HG03342 (cell line): ENCODE results near the gene NAGA.
"Not testable (repeated sequence)": the region's sequence is repeated elsewhere in the genome, so short reads cannot be mapped to it uniquely, and the experiment has no call there.

ENCODE experiments used
- ATAC-seq: cut with Tn5 transposase; IDR thresholded peaks from one replicate; pipeline ENCODE4 v1.9.1; 2021; ENCODE audit warnings: mild to moderate bottlenecking, moderate library complexity; ENCODE audit not compliant: unreplicated experiment

Gene NAGA

GRCh38 chr22:42070517-42071422 lies at the start of gene NAGA:
Gene NAGA (minus strand): TSS chr22:42070812. CDS start chr22:42070297, 515 bp downstream.
- ATAC-seq: peak; percentile 82

DNA sequence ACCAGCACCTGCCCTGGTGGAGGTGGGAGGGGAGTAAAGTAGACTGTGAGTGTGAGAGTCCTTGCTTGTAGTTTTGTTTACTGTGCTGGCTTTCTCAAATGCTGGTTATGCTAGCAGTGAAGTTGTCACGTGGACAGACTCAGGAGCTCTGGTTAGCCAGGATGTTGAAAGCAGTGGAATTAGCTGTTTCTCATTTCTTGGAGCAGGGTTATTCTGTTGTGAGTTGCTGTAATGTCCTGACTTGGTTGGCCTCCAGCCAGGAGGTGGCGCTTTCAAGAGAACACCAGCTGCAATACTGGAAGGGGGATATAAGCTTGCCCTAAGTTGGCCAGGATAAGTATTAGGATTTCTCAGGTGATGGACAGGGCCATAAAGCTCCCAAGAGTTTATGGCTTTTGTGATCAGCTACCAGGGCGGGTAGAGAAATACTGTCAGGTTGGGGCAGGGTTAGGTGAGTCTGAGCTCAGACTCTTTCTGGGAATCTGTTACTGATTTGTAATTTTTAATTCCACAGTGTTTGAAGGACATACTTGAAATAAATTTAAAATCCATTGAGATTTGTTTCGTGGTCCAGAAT lies 46.3 kb upstream of the NAGA start:
- no peak for ATAC-seq

- ATAC-seq: not testable (repeated sequence)
These were observed 44.8 kb upstream of the NAGA start for GRCh38 chr22:42115420-42115830.

DNA sequence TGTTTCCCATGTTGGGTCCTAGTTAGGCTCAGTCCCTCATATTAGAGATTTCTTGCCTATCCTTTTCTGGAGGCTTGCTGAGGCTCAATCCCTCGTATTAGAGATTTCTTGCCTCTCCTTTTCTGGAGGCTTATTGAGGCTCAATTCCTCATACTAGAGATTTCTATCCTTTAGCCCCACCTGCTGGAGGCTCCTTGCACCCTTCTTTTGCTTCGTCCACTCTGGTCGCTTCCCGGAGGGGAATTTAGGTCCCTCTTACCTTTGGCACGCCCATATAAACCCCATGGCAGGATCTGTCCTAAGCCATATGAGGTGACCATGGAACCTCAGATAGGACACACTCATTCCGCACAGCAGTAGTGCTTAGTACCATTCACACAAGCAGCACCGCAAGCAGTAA lies 44.1 kb upstream of the NAGA start:
- no peak for ATAC-seq

DNA sequence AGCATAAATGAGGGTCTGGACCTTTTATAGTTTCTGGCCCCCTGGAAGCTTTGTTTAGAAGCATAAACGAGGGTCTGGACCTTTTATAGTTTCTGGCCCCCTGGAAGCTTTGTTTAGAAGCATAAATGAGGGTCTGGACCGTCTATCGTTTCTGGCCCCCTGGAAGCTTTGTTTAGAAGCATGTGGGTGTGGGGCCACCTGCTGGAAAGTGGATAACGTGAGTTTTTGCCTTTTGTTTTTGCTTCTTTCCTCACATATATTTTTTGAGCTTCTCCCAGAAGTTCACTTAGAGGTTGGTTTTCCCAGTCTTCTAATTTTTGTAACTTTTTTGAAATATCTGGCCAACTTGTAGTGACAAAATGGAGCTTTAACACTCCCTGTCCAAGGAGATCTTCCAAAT lies 42.2 kb upstream of the NAGA start:
- not testable (repeated sequence) for ATAC-seq

DNA sequence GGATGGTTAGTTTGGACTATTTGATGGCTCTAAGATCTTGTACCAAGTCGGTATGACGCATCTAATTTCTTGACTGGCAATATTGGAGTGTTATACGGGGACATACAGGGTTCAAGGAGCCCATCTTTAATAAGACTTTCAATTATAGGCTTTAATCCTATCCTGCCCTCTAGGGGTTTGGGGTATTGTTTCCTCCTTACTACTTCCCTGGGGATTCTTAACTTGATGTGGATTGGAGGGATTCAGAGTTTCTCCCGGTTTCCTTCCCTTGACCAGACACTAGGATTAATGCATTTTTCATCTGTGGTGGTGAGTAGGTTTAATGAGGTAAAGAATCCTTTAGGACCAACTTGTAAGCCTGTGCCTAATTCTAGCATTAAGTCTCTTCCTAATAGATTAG lies 41.2 kb upstream of the NAGA start:
- no peak for ATAC-seq

GRCh38 chr22:42108848-42109247 lies 38.2 kb upstream of the NAGA start:
- no peak for ATAC-seq

GRCh38 chr22:42104332-42104860 lies 33.8 kb upstream of the NAGA start:
- ATAC-seq: not testable (repeated sequence)

DNA sequence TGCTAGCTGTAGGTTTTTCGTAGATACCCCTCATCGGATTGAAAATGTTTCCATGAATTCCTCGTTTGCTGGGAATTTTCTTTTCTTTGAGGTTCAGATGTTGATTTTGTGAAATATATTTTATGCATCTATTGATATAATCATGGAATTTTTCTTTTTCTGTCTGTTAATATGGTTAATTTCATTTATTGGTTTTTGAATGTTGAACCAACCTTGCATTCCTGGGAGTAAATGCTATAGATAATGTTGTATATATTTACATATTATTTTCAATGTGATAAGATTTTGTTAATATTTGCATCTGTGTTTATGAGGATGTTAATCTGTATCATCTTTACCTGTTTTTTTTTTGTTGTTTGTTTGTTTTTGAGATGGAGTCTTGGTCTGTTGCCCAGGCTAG lies 30.6 kb upstream of the NAGA start:
- no peak for ATAC-seq

DNA sequence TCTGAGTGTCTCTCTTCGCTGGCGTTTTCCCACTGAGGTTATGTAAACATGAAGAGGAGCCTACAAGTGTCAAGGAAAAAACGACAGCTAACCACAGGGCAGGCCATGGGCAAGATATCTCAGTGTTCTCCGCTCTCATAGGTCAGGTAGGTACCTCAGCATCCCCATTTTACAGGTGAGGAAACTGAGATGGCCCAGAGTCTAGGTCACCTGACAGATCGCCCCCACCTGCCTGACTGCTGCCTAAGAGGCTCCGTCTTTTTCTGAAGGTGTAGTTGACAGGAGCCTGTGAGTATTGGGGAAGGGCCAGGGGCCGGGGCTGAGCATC lies 20.8 kb upstream of the NAGA start:
- no peak for ATAC-seq

- ATAC-seq: peak; percentile 91
These were observed 20.2 kb upstream of the NAGA start, which contains the start of gene NDUFA6 for GRCh38 chr22:42090596-42091454. Gene NDUFA6 (minus strand): TSS chr22:42090772. CDS start chr22:42090744, 28 bp downstream.

DNA sequence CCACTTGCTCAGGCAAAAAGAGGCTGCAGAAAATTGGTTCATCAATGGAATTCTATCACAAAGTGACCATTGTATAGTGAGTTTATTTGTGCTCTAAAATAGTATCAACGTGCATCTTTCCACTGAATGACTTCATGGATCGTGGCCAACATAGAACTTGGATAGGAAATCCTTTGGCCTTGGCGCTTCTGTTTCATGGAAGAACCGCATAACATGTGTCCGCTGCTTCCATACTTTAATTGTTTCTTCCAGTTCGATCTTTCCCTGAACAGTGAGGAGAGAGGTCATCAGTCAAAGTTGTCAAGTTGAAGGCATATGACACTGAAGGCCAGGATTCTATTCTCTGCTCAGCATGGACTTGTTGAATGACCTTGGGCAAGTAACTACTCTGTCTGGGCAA lies 15.4 kb upstream of the NAGA start:
- no peak for ATAC-seq

DNA sequence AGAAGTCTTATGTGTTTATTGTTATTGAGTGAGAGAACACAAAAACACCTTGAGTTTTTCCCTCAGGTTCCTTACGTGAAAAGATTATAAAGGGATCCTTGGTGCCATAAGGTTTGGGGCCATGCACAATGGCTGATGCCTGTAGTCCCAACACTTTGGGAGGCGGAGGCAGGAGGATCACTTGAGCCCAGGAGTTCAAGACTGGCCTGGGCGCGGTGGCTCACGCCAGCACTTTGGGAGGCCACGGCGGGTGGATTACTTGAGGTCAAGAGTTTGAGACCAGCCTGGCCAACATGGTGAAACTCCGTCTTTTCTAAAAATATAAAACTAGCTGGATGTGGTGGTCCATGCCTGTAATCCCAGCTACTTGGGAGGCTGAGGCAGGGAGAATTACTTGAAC lies 14.3 kb upstream of the NAGA start:
- no peak for ATAC-seq

DNA sequence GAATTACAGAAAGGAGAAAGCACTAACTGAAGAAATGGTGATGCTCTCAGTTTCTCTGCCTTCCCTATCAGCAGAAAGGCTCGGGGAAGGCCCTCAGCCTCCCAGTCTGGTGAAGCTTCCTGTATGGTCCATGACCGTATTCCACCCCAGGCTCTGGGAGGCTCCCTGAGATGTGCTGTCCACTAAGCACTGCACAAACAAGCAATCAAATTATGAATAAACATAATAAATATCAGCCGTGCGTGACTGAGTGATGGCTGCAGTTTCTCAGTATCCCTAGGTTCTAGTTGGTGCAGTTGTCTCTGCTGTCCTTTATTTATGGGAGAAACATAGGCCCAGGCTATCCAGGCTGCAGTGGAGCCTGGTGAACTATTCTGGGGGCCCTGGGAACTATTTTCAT lies 12.5 kb upstream of the NAGA start:
- ATAC-seq: no peak

- ATAC-seq: no peak
These were observed 9.7 kb upstream of the NAGA start for GRCh38 chr22:42080287-42080686.

DNA sequence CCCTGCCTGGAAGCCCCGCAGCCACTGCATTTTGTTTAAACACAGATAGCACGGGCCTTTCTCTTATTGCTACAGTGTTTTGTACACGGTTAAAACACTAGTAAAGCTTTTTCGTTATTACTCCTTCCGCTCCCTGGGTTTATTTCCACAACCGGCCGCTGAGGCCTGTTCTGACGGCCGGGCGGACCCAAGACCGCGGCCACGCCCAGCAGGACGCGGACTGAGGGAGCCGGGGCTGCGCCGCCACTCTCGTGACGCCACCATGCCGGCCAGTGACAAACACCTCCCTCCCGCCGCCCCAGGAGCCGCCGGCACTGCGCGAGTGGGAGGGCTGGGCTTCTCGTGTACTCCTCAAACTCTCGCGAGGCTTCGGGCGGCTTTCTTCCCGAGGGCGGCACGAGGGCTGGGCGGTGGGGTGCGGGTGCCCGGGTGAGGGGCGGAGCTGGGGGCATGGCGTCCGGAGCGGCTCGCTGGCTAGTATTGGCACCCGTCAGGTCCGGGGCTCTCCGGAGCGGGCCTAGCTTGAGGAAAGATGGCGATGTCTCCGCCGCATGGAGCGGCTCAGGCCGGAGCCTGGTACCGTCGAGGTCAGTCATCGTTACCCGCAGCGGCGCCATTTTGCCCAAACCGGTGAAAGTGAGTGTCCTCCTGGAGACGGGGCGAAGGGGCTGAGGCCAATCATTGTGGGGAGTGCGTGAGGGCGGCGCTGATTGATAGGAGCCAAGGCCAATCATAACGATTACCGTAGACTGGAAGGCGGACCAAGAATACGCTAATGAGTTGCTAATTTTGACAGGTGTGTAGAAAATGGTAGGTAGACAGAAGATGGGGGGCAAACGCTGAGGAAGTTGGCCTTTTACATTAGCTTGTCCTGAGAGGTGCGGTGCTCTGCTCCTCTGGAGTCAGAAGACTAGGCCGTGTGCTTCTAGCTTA lies 9.0 kb upstream of the NAGA start, which contains the start of gene SMDT1:
TSS of gene SMDT1 (plus strand) at position 382 of the 933 bp plus-strand sequence. CDS start at position 451, 69 bp downstream.
- ATAC-seq: peak; percentile 78

GRCh38 chr22:42078469-42079318 lies 8.1 kb upstream of the NAGA start:
- ATAC-seq: no peak

GRCh38 chr22:42077486-42078125 lies 7.0 kb upstream of the NAGA start:
- ATAC-seq: no peak
